Activated T-helper 1 cell treated with anti-CD3 and anti-CD28 coated beads, Interleukin-12 subunit alpha, Interleukin-12 subunit beta, Interleukin-2, Interleukin-4 antibody, amounts not matched to agents 30 ng/mL and 10 ng/mL and 1 ng/mL, durations not matched to agents 14 hours and 24 hours and 36 hours (primary cell): ENCODE measurements around the gene SYTL3. TPM values are rescaled to one million over a fixed set of nuclear protein-coding genes. Genes with fewer than 3 reads are reported as not detected.
"Not testable (repeated sequence)": the region's sequence is repeated elsewhere in the genome, so short reads cannot be mapped to it uniquely, and the experiment has no call there.

Experiments
- DNase-seq: peaks from one replicate; pipeline ENCODE4 v3.0.0; 2021; ENCODE audit warnings: low spot score
- H3K27ac Mint-ChIP-seq: one replicate; pipeline ENCODE4 v1.8.0; 2021; ENCODE audit warnings: mild to moderate bottlenecking, mixed read lengths
- H3K27me3 Mint-ChIP-seq: one replicate; pipeline ENCODE4 v1.8.0; 2022; ENCODE audit warnings: mild to moderate bottlenecking, moderate library complexity, mixed read lengths; ENCODE audit not compliant: insufficient read depth
- H3K36me3 Mint-ChIP-seq: one replicate; pipeline ENCODE4 v1.8.0; 2021; ENCODE audit warnings: low read depth, mixed read lengths
- H3K4me1 Mint-ChIP-seq: one replicate; pipeline ENCODE4 v1.8.0; 2021; ENCODE audit warnings: low read depth, mixed read lengths
- H3K4me3 Mint-ChIP-seq: one replicate; pipeline ENCODE4 v1.8.0; 2021; ENCODE audit warnings: mild to moderate bottlenecking, moderate library complexity, mixed read lengths
- H3K9me3 Mint-ChIP-seq: one replicate; pipeline ENCODE4 v1.8.0; 2021; ENCODE audit warnings: mixed read lengths
- intact Hi-C: fragments of 100-400 bp; cut with micrococcal nuclease; formaldehyde crosslinking; loops from one replicate; pipeline ENCODE4 v1.15.1; 2024
- total RNA-seq: library from RNA; stranded (reverse); gene quantifications from 2 replicates; pipeline ENCODE4 v1.2.3, GENCODE V29; 2022

The SYTL3 gene
- total RNA-seq, 1 donor from 2014 or later: 123 TPM

DNA sequence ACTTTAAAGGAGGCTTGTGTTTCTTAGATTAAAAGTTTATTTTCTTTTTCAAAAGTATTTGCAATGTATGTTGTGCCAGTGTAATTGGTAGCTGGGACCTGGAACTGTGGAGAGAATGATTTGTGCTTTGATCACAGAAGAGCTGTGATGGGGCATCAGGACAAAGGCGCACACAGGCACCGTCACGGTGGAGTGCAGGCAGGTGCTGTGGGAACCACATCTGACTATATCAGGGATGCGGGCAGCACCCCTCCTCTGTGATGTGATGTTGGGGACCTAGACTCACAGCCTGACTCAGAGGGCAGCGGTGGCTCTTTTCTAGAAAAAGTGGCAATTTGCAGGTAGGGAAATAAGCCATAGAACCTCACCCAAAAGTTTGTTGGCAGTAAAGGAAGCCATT lies 34.5 kb downstream of the SYTL3 start:
- intact Hi-C loops: no loop called here
- Mint-ChIP-seq H3K36me3 (peaks cover 66% of the 10 kb centered on the region), H3K4me3 (no peak overlapping the region), H3K27ac (no peak overlapping the region), H3K9me3 (peaks cover 3% of the 10 kb centered on the region), H3K27me3 (no peaks in the 10 kb centered on the region), H3K4me1 (peaks cover 58% of the 10 kb centered on the region)
- no peak for DNase-seq

DNA sequence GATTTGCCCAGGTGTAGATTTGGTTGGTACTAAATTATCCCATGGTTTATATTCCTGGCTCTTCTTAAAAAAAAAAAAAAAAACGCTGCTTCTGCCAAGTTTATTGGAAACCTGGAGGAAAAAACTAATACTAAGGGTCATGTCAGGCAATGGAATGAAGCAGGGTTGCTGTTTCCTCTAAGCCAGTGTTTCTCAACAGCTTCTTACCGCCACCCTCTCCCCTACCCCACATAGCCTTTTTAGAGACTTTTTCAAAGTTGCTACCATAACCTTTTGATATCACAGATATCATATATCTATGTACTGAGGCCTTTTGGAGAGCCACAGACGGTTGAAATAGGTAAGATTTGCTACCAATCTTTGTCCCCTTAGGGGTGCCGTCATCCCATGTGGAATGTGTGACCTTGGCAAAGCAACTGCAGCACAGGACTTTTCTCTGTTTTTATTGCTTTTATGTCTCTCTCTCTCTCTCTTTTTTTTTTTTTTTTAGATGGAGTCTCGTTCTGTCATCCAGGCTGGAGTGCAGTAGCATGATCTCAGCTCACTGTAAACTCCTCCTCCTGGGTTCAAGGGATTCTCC lies 35.0 kb downstream of the SYTL3 start:
- DNase-seq: no peak

GRCh38 chr6:158686311-158686710 lies 36.5 kb downstream of the SYTL3 start:
- Mint-ChIP-seq H3K4me1 (peaks cover 62% of the 10 kb centered on the region), H3K27ac (peak overlapping the region; percentile 90), H3K9me3 (peaks cover 3% of the 10 kb centered on the region), H3K4me3 (peak overlapping the region; percentile 74), H3K27me3 (no peaks in the 10 kb centered on the region), H3K36me3 (peaks cover 59% of the 10 kb centered on the region)
- intact Hi-C loops: loop anchor here (2.0 to 5.0 kb wide), 3 partner anchors 14 to 474 kb away; no protein-coding TSS in a partner anchor
- DNase-seq: no peak

More for the DNA sequence above, 35.0 kb downstream of the SYTL3 start:
- Mint-ChIP-seq H3K9me3 (peaks cover 3% of the 10 kb centered on the region), H3K27me3 (no peaks in the 10 kb centered on the region), H3K27ac (peak overlapping the region; percentile 62), H3K36me3 (peaks cover 66% of the 10 kb centered on the region), H3K4me3 (no peak overlapping the region), H3K4me1 (peaks cover 60% of the 10 kb centered on the region)
- intact Hi-C loops: loop anchor here (5.0 kb wide), 1 partner anchor 473 kb away; no protein-coding TSS in a partner anchor

GRCh38 chr6:158686791-158687381 lies 37.0 kb downstream of the SYTL3 start:
- Mint-ChIP-seq H3K27me3 (no peaks in the 10 kb centered on the region), H3K4me1 (peaks cover 62% of the 10 kb centered on the region), H3K4me3 (peak overlapping the region; percentile 74), H3K36me3 (peaks cover 54% of the 10 kb centered on the region), H3K27ac (peak overlapping the region; percentile 90), H3K9me3 (peaks cover 3% of the 10 kb centered on the region)
- intact Hi-C loops: loop anchor here (1.0 to 5.0 kb wide), 5 partner anchors 14 to 475 kb away; no protein-coding TSS in a partner anchor
- DNase-seq: peak; percentile 61

GRCh38 chr6:158687506-158687905 lies 37.7 kb downstream of the SYTL3 start:
- Mint-ChIP-seq H3K36me3 (peaks cover 55% of the 10 kb centered on the region), H3K4me3 (peak overlapping the region; percentile 74), H3K4me1 (peaks cover 62% of the 10 kb centered on the region), H3K9me3 (peaks cover 3% of the 10 kb centered on the region), H3K27me3 (no peaks in the 10 kb centered on the region), H3K27ac (peak overlapping the region; percentile 90)
- intact Hi-C loops: loop anchor here (1.0 to 5.0 kb wide), 5 partner anchors 13 to 475 kb away; no protein-coding TSS in a partner anchor
- DNase-seq: no peak

GRCh38 chr6:158688860-158689259 lies 39.0 kb downstream of the SYTL3 start:
- Mint-ChIP-seq H3K4me1 (peaks cover 56% of the 10 kb centered on the region), H3K27ac (no peak overlapping the region), H3K4me3 (no peak overlapping the region), H3K9me3 (peaks cover 3% of the 10 kb centered on the region), H3K27me3 (no peaks in the 10 kb centered on the region), H3K36me3 (peaks cover 47% of the 10 kb centered on the region)
- intact Hi-C loops: loop anchor here (5.0 kb wide), 1 partner anchor 477 kb away; no protein-coding TSS in a partner anchor
- DNase-seq: no peak

DNA sequence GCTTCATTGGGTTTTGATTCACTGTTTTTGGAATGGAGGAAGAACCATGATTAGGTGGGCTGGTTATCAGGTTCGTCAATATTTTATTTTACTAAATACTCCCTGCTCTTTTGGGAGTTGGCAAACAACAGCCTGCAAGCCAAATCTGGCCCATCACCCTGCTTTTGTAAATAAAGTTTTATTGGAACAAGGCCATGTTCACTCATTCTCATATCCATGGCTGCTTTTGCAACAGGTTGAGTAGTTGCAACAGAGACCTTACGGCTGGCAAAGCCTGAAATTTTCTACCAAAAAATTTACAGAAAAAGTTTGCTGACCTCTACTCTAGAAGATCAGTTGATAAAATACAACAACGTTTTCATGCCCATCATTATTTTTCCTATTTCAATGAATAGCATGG lies 45.1 kb downstream of the SYTL3 start:
- Mint-ChIP-seq H3K9me3 (no peaks in the 10 kb centered on the region), H3K27me3 (no peaks in the 10 kb centered on the region), H3K36me3 (peaks cover 39% of the 10 kb centered on the region), H3K4me3 (no peak overlapping the region), H3K4me1 (peaks cover 23% of the 10 kb centered on the region), H3K27ac (no peak overlapping the region)
- no peak for DNase-seq
- intact Hi-C loops: no loop called here

- DNase-seq: no peak
- Mint-ChIP-seq H3K36me3 (peaks cover 43% of the 10 kb centered on the region), H3K4me3 (no peak overlapping the region), H3K9me3 (no peaks in the 10 kb centered on the region), H3K4me1 (peaks cover 29% of the 10 kb centered on the region), H3K27ac (peak overlapping the region; percentile 34), H3K27me3 (no peaks in the 10 kb centered on the region)
- intact Hi-C loops: no loop called here
Observed at GRCh38 chr6:158697811-158698210, 48.0 kb downstream of the SYTL3 start.

GRCh38 chr6:158698931-158699330 lies 49.1 kb downstream of the SYTL3 start:
- Mint-ChIP-seq H3K27ac (peak overlapping the region; percentile 71), H3K27me3 (no peaks in the 10 kb centered on the region), H3K9me3 (no peaks in the 10 kb centered on the region), H3K4me3 (no peak overlapping the region), H3K4me1 (peaks cover 34% of the 10 kb centered on the region), H3K36me3 (peaks cover 38% of the 10 kb centered on the region)
- intact Hi-C loops: no loop called here
- DNase-seq: no peak

DNA sequence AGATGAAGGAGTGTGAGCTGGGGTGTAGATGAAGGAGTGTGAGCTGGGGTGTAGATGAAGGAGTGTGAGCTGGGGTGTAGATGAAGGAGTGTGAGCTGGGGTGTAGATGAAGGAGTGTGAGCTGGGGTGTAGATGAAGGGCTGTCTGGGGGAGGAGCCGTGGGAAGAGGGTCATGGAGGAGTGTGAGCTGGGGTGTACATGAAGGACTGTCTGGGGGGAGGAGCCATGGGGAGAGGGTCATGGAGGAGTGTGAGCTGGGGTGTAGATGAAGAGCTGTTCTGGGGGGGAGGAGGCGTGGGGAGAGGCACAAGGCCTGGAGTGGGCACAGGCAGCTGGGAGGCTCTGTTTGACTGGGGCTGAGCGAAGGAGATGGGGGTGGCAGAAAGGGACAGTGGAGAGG lies 51.4 kb downstream of the SYTL3 start:
- Mint-ChIP-seq H3K36me3 (peaks cover 25% of the 10 kb centered on the region), H3K4me1 (peaks cover 29% of the 10 kb centered on the region), H3K27ac (peak overlapping the region; percentile 81)
- not testable (repeated sequence) for DNase-seq, H3K4me3 Mint-ChIP-seq, H3K27me3 Mint-ChIP-seq, H3K9me3 Mint-ChIP-seq
- intact Hi-C loops: loop anchor here (2.0 to 5.0 kb wide), 2 partner anchors 14 to 406 kb away; no protein-coding TSS in a partner anchor

DNA sequence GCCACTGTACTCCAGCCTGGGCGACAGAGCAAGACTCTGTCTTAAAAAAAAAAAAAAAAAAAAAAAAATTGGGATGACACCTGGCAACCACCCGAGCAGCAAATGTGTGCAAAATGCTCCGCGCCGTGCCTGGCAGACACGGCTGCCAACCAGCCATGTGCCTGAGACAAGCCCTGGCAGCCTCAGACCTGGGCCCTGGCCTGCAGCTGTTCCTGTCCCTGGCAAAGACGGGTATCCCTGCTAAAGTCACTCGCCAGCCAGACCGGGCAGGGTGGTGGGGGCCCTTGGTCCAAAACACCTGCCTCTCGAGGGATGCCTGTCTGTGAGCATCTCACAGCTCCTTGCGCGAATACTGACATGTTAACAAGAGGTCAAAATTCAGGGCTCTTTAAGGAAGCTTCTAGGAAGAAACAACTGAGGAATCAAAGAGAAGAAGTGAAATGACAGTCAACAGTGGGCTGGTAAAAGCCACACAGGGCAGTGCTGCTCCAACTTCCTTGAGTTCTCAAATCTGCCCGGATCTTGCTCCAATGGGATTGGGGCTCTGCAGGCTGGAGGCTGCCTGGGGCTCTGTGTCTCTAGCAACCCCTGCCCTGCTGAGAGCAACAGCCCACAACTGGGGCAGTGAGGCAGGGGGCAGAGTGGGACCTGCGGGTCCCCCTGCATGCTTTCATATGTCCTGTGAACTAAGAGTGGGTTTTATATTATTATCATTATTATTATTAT lies 53.4 kb downstream of the SYTL3 start:
- intact Hi-C loops: loop anchor here (5.0 kb wide), 1 partner anchor 404 kb away; no protein-coding TSS in a partner anchor
- peaks cover 20% of the 10 kb centered on the region for H3K36me3 Mint-ChIP-seq
- H3K27ac Mint-ChIP-seq: peak overlapping the region; percentile 43
- H3K9me3 Mint-ChIP-seq: no peaks in the 10 kb centered on the region
- H3K27me3 Mint-ChIP-seq: no peaks in the 10 kb centered on the region
- peaks cover 29% of the 10 kb centered on the region for H3K4me1 Mint-ChIP-seq
- DNase-seq: no peak
- H3K4me3 Mint-ChIP-seq: no peak overlapping the region

- Mint-ChIP-seq H3K4me3 (peak overlapping the region; percentile 66), H3K27ac (peak overlapping the region; percentile 67), H3K36me3 (peaks cover 20% of the 10 kb centered on the region), H3K4me1 (peaks cover 21% of the 10 kb centered on the region), H3K9me3 (no peaks in the 10 kb centered on the region), H3K27me3 (no peaks in the 10 kb centered on the region)
- intact Hi-C loops: loop anchor here (1.0 to 5.0 kb wide), 4 partner anchors 17 to 430 kb away; no protein-coding TSS in a partner anchor
- DNase-seq: peak; percentile 72
Observed at GRCh38 chr6:158703837-158704822, 54.3 kb downstream of the SYTL3 start.
